Stomach (tissue), 4 donors: ENCODE results near the gene CDCP2.

Experiments
- EP300 ChIP-seq: sonication (generic); formaldehyde crosslinking; IDR thresholded peaks from one replicate; pipeline ENCODE4 v1.6.1; 2017; ENCODE audit warnings: antibody characterized with exemption
- POLR2A ChIP-seq, 4 donors: fragments of 450-650 bp; IDR thresholded peaks; one replicate each; pipeline ENCODE4 v1.6.1; 2016; ENCODE audit warnings: antibody characterized with exemption in 4 of 4, control low read depth in 2 of 4, mild to moderate bottlenecking in 1 of 4, moderate library complexity in 1 of 4
- POLR2AphosphoS5 ChIP-seq, 3 donors: sonication (generic); formaldehyde crosslinking; IDR thresholded peaks; one replicate each; pipeline ENCODE4 v1.6.1; 2016; ENCODE audit warnings: antibody characterized with exemption in 3 of 3
- TF ChIP-seq, protein P1 (sequence below), 7 experiments: fragments of 450-650 bp in 4 of 7; fragments of 200-600 bp in 3 of 7; sonication (generic) in 3 of 7; IDR thresholded peaks; one replicate each; pipeline ENCODE4 v1.5.1; 2016 to 2019; ENCODE audit warnings: antibody characterized with exemption in 7 of 7, control low read depth in 2 of 7, mild to moderate bottlenecking in 1 of 7

DNA sequence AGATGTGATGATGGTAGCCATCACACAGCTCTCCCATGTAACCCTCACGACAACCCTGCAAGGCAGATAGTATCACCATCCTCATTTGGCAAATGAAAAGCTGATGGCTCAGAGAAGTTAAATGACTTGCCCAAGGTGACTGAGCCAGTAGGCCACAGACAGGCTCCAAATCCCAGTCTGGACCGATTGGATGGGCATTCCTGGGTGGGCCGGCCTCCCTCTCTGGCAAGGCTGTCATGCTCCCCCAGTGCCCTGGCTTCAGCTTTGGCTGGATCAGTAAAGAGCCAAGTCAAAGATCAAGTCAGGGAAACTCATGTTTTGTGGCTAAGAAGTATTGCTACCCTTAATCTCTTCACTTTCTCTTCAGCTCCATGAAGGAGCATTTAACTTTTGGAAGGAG is 41.2 kb downstream of the CDCP2 start:
- TF ChIP-seq, protein P1, sequence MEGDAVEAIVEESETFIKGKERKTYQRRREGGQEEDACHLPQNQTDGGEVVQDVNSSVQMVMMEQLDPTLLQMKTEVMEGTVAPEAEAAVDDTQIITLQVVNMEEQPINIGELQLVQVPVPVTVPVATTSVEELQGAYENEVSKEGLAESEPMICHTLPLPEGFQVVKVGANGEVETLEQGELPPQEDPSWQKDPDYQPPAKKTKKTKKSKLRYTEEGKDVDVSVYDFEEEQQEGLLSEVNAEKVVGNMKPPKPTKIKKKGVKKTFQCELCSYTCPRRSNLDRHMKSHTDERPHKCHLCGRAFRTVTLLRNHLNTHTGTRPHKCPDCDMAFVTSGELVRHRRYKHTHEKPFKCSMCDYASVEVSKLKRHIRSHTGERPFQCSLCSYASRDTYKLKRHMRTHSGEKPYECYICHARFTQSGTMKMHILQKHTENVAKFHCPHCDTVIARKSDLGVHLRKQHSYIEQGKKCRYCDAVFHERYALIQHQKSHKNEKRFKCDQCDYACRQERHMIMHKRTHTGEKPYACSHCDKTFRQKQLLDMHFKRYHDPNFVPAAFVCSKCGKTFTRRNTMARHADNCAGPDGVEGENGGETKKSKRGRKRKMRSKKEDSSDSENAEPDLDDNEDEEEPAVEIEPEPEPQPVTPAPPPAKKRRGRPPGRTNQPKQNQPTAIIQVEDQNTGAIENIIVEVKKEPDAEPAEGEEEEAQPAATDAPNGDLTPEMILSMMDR (IDR thresholded peaks at IDR 0.05), result no peak
- TF ChIP-seq EP300 (no peak), POLR2A (IDR thresholded peaks at IDR 0.05) (no peak), POLR2AphosphoS5 (IDR thresholded peaks at IDR 0.05) (no peak)
